Inflammatory macrophage (primary cell): ENCODE results near the gene GALNT2.

Experiments used
- DNase-seq, 2 donors: peaks; one replicate each; pipeline ENCODE4 v3.0.0-alpha.2; 2020 to 2022

Gene GALNT2

GRCh38 chr1:230170622-230171021 lies 103.6 kb downstream of the GALNT2 start:
- DNase-seq, result no peak

GRCh38 chr1:230171356-230172015 lies 104.4 kb downstream of the GALNT2 start:
- DNase-seq, result no peak

- peak in 1 of 2 donors; percentile 17 for DNase-seq
These were observed 105.0 kb downstream of the GALNT2 start for GRCh38 chr1:230172016-230172537.

- no peak for DNase-seq
These were observed 106.3 kb downstream of the GALNT2 start for GRCh38 chr1:230173187-230173975.

GRCh38 chr1:230174041-230174440 lies 107.0 kb downstream of the GALNT2 start:
- DNase-seq, result no peak

- no peak for DNase-seq
These were observed 107.6 kb downstream of the GALNT2 start for GRCh38 chr1:230174471-230175162.

GRCh38 chr1:230175163-230175747 lies 108.2 kb downstream of the GALNT2 start:
- DNase-seq, result no peak

- no peak for DNase-seq
These were observed 108.8 kb downstream of the GALNT2 start for GRCh38 chr1:230175839-230176238.

- no peak for DNase-seq
These were observed 109.3 kb downstream of the GALNT2 start for GRCh38 chr1:230176326-230176725.

- no peak for DNase-seq
These were observed 109.9 kb downstream of the GALNT2 start for GRCh38 chr1:230176871-230177411.

- DNase-seq, result no peak
These were observed 112.2 kb downstream of the GALNT2 start for GRCh38 chr1:230179249-230179648.

GRCh38 chr1:230185076-230186001 lies 118.3 kb downstream of the GALNT2 start:
- DNase-seq, result peak in 1 of 2 donors; percentile 22

- DNase-seq, result no peak
These were observed 119.2 kb downstream of the GALNT2 start for GRCh38 chr1:230186003-230186863.

GRCh38 chr1:230186874-230187273 lies 119.8 kb downstream of the GALNT2 start:
- peak in 1 of 2 donors; percentile 17 for DNase-seq

- no peak for DNase-seq
These were observed 120.3 kb downstream of the GALNT2 start for GRCh38 chr1:230187290-230187689.

GRCh38 chr1:230188826-230189225 lies 121.8 kb downstream of the GALNT2 start:
- DNase-seq, result no peak

GRCh38 chr1:230189341-230189740 lies 122.3 kb downstream of the GALNT2 start:
- DNase-seq, result no peak

GRCh38 chr1:230189824-230190223 lies 122.8 kb downstream of the GALNT2 start:
- DNase-seq, result peak in 1 of 2 donors; percentile 70

GRCh38 chr1:230191079-230191804 lies 124.2 kb downstream of the GALNT2 start:
- DNase-seq, result peak; percentile 96

- DNase-seq, result no peak
These were observed 124.8 kb downstream of the GALNT2 start for GRCh38 chr1:230191855-230192254.
